CD4-positive, alpha-beta T cell (primary cell): ENCODE measurements around the gene RAPGEF6. TPM values are rescaled to one million over a fixed set of nuclear protein-coding genes. Genes with fewer than 3 reads are reported as not detected.

Experiments
- ATAC-seq: fragments of 200-7000 bp; cut with Tn5 transposase; one replicate; pipeline ENCODE4 v1.10.0; 2022; ENCODE audit warnings: mild to moderate bottlenecking; ENCODE audit not compliant: poor library complexity
- CTCF ChIA-PET: fragments of 350-600 bp; sonication (Branson Sonifier 250); formaldehyde crosslinking; loops from one replicate; lab custom pipeline; 2021; ENCODE audit warnings: antibody characterized with exemption, inconsistent platforms; lab: Charles Lee
- POLR2A ChIA-PET: fragments of 350-600 bp; sonication (Branson Sonifier 250); formaldehyde crosslinking; loops from one replicate; lab custom pipeline; 2021; ENCODE audit warnings: antibody characterized with exemption, inconsistent platforms; lab: Charles Lee
- DNase-seq, 14 experiments: peaks; one replicate each; pipeline ENCODE4 v3.0.0-alpha.2; 2013 to 2020; ENCODE audit warnings: mixed read lengths in 2 of 14
- H3K27ac ChIP-seq, 2 donors: one replicate each; pipeline versions ENCODE4 v1.5.1 to v1.7.0; 2013; ENCODE audit warnings: low read length in 2 of 2, low read depth in 1 of 2, mild to moderate bottlenecking in 1 of 2
- H3K27me3 ChIP-seq, 2 experiments: 1 replicate in 1 of 2; 2 replicates in 1 of 2; pipeline versions ENCODE4 v1.6.1 to v1.7.0; 2013; ENCODE audit warnings: low read length in 2 of 2, control low read depth in 1 of 2, mild to moderate bottlenecking in 1 of 2, moderate library complexity in 1 of 2; ENCODE audit not compliant: insufficient read depth in 2 of 2, control insufficient read depth in 1 of 2
- H3K36me3 ChIP-seq: one replicate; pipeline ENCODE4 v1.6.1; 2013; ENCODE audit warnings: low read length, control low read depth; ENCODE audit not compliant: insufficient read depth
- H3K4me1 ChIP-seq: one replicate; pipeline ENCODE4 v1.6.1; 2013; ENCODE audit warnings: low read length, control low read depth; ENCODE audit not compliant: insufficient read depth
- H3K4me3 ChIP-seq: one replicate; pipeline ENCODE4 v1.5.1; 2013; ENCODE audit warnings: mild to moderate bottlenecking, low read length, moderate library complexity
- H3K9me3 ChIP-seq, 2 experiments: 1 replicate in 1 of 2; 2 replicates in 1 of 2; pipeline versions ENCODE4 v1.6.1 to v1.7.0; 2013; ENCODE audit warnings: low read length in 2 of 2, mild to moderate bottlenecking in 2 of 2, control low read depth in 1 of 2, moderate library complexity in 1 of 2; ENCODE audit not compliant: control insufficient read depth in 1 of 2, insufficient read depth in 1 of 2
- H3K27ac Mint-ChIP-seq: one replicate; pipeline ENCODE4 v1.8.0; 2020; ENCODE audit warnings: mixed read lengths
- H3K27me3 Mint-ChIP-seq: one replicate; pipeline ENCODE4 v1.8.0; 2021; ENCODE audit warnings: mixed read lengths
- H3K36me3 Mint-ChIP-seq: one replicate; pipeline ENCODE4 v1.8.0; 2021; ENCODE audit warnings: low read depth, mixed read lengths
- H3K4me1 Mint-ChIP-seq: one replicate; pipeline ENCODE4 v1.8.0; 2021; ENCODE audit warnings: low read depth, mixed read lengths
- H3K4me3 Mint-ChIP-seq: one replicate; pipeline ENCODE4 v1.8.0; 2020; ENCODE audit warnings: mild to moderate bottlenecking, mixed read lengths
- H3K9me3 Mint-ChIP-seq: one replicate; pipeline ENCODE4 v1.8.0; 2020; ENCODE audit warnings: mixed read lengths
- CTCF ChIP-seq: fragments of 200-600 bp; IDR thresholded peaks from one replicate; pipeline ENCODE4 v1.8.0; 2022; ENCODE audit warnings: antibody characterized with exemption, mild to moderate bottlenecking
- intact Hi-C, 2 experiments: fragments of 100-400 bp; cut with DNase I in 1 of 2; cut with micrococcal nuclease in 1 of 2; formaldehyde crosslinking; loops; one replicate each; pipeline versions ENCODE4 v1.15.1 to v1.9.0; 2023 to 2025; cut with DNase I, micrococcal nuclease
- total RNA-seq, 174 experiments: library from RNA in 2 of 174; stranded (reverse) in 2 of 174; gene quantifications; one replicate each; pipeline ENCODE4 v1.2.3 and lab custom pipeline; 2021 to 2026

Gene RAPGEF6
- total RNA-seq, 2 experiments from 2014 or later = 83.3 to 91.4 TPM

- Mint-ChIP-seq H3K27ac (peak overlapping the region; percentile 97), H3K27me3 (no peaks in the 10 kb centered on the region), H3K36me3 (peaks cover 46% of the 10 kb centered on the region), H3K9me3 (peaks cover 3% of the 10 kb centered on the region), H3K4me1 (peaks cover 97% of the 10 kb centered on the region), H3K4me3 (peak overlapping the region; percentile 80)
- ChIA-PET POLR2A (interaction anchor here (0.6 to 15.0 kb wide), 13 partner anchors 14 to 378 kb away, joined by 3 to 395 read pairs (median 5); partner anchors contain the start of gene CDC42SE2), CTCF (interaction anchor here (0.8 to 2.4 kb wide), 3 partner anchors 17 to 94 kb away, joined by 3 to 6 read pairs (median 3); no protein-coding TSS in a partner anchor)
- Histone ChIP-seq H3K27me3 (no peaks in the 10 kb centered on the region), H3K9me3 (no peaks in the 10 kb centered on the region), H3K27ac (peak overlapping the region; percentile 97 to 99), H3K36me3 (peaks cover 11% of the 10 kb centered on the region), H3K4me3 (no peak overlapping the region), H3K4me1 (peaks cover 68% of the 10 kb centered on the region)
- DNase-seq = peak; percentile 50 to 94 (median 70)
- peak; percentile 61 for ATAC-seq
- intact Hi-C loops = loop anchor here (2.0 to 5.0 kb wide), 4 partner anchors 15 to 112 kb away; no protein-coding TSS in a partner anchor
- TF ChIP-seq CTCF = no peak
Observed at GRCh38 chr5:131379723-131380122, 255.3 kb downstream of the RAPGEF6 start.

GRCh38 chr5:131378721-131379541, 256.1 kb downstream of the RAPGEF6 start:
- H3K9me3 ChIP-seq = no peaks in the 10 kb centered on the region
- peaks cover 7% of the 10 kb centered on the region for H3K36me3 ChIP-seq
- DNase-seq = peak in 3 of 14 experiments; percentile 46 to 80 (median 73)
- peak overlapping the region; percentile 97 for H3K27ac Mint-ChIP-seq
- peak; percentile 21 for ATAC-seq
- POLR2A ChIA-PET = interaction anchor here (0.8 to 15.0 kb wide), 21 partner anchors 9 to 418 kb away, joined by 3 to 395 read pairs (median 4); partner anchors contain the start of genes CDC42SE2 and FNIP1
- peaks cover 65% of the 10 kb centered on the region for H3K4me1 ChIP-seq
- peaks cover 3% of the 10 kb centered on the region for H3K9me3 Mint-ChIP-seq
- no peaks in the 10 kb centered on the region for H3K27me3 Mint-ChIP-seq
- peak overlapping the region; percentile 97 to 99 for H3K27ac ChIP-seq
- H3K27me3 ChIP-seq = no peaks in the 10 kb centered on the region
- intact Hi-C loops = loop anchor here in 1 of 2 experiments (2.0 to 5.0 kb wide), 3 partner anchors 14 to 37 kb away; no protein-coding TSS in a partner anchor
- no peak overlapping the region for H3K4me3 ChIP-seq
- peaks cover 94% of the 10 kb centered on the region for H3K4me1 Mint-ChIP-seq
- CTCF ChIA-PET = interaction anchor here (0.8 to 2.4 kb wide), 4 partner anchors 16 to 113 kb away, joined by 3 to 9 read pairs (median 4); no protein-coding TSS in a partner anchor
- H3K36me3 Mint-ChIP-seq = peaks cover 41% of the 10 kb centered on the region
- H3K4me3 Mint-ChIP-seq = peak overlapping the region; percentile 39
- TF ChIP-seq CTCF = no peak

GRCh38 chr5:131377785-131378325, 257.2 kb downstream of the RAPGEF6 start:
- ATAC-seq (no peak), DNase-seq (no peak)
- Mint-ChIP-seq H3K9me3 (peaks cover 3% of the 10 kb centered on the region), H3K4me3 (peak overlapping the region; percentile 46), H3K36me3 (peaks cover 42% of the 10 kb centered on the region), H3K27ac (peak overlapping the region; percentile 97), H3K27me3 (no peaks in the 10 kb centered on the region), H3K4me1 (peaks cover 94% of the 10 kb centered on the region)
- H3K4me1 ChIP-seq = peaks cover 64% of the 10 kb centered on the region
- ChIA-PET CTCF (interaction anchor here (1.1 to 2.4 kb wide), 6 partner anchors 12 to 113 kb away, joined by 3 to 6 read pairs (median 4); no protein-coding TSS in a partner anchor), POLR2A (interaction anchor here (0.9 to 15.0 kb wide), 12 partner anchors 8 to 419 kb away, joined by 3 to 395 read pairs (median 6); partner anchors contain the start of genes CDC42SE2 and FNIP1)
- H3K36me3 ChIP-seq = peaks cover 9% of the 10 kb centered on the region
- no peaks in the 10 kb centered on the region for H3K9me3 ChIP-seq
- intact Hi-C loops = loop anchor here in 1 of 2 experiments (2.0 to 5.0 kb wide), 3 partner anchors 13 to 36 kb away; no protein-coding TSS in a partner anchor
- no peak overlapping the region for H3K4me3 ChIP-seq
- no peak for TF ChIP-seq CTCF
- H3K27ac ChIP-seq = peak overlapping the region; percentile 97 to 99
- H3K27me3 ChIP-seq = no peaks in the 10 kb centered on the region
